ENCODE measurements around the gene PMIS2. TPM values are rescaled to one million over a fixed set of nuclear protein-coding genes. Genes with fewer than 3 reads are reported as not detected.
A peak's percentile ranks its signal among the peaks of the same experiment; 100 is the strongest.

The PMIS2 gene
- total RNA-seq, 2 experiments from 2014 or later, result not detected

DNA sequence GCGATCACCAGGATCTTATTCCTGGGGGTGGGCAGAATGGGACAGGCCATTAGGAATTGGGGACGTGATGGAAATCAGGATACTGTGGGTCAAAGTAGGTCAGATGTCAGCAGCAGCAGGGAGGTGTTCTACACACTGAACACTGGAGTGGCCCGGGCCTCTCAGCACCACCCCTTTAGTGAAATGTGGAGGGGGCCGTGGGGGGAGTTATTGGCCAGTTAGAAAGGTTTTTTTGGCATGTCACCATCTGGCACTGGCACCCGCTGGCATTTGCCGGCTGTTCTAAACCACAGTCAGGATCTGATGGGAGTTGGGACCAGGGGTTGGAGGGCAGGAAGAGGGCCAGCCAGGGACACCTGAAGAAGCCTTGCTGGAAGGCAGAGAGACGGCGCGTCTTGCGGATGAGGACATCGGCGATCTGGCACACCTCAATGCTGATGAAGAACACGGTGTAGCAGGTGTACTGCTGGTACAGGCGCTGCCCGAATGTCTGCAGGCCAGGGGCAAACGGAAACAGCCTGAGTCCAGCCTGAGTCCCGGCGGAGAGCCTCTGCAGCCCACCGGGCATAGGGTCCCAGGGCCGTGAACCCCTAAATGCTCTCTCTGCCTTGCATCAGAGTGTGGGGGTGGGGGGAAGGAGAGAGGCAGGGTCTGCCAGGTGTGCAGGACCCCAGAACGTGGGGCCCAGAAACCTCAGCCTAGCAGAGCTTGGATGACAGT is 34.7 kb upstream of the PMIS2 start:
- POLR2A ChIA-PET, result no interaction called here
- H3K36me3 Mint-ChIP-seq, result no peaks in the 10 kb centered on the region
- H3K4me3 Mint-ChIP-seq, result no peak overlapping the region
- ATAC-seq (ENCODE audit: low read depth) (no peak), DNase-seq (no peak)
- H3K27me3 Mint-ChIP-seq, result peaks cover 3% of the 10 kb centered on the region
- peaks cover 10% of the 10 kb centered on the region for H3K4me1 Mint-ChIP-seq
- H3K9me3 Mint-ChIP-seq, result no peaks in the 10 kb centered on the region
- H3K27ac Mint-ChIP-seq, result no peak overlapping the region

DNA sequence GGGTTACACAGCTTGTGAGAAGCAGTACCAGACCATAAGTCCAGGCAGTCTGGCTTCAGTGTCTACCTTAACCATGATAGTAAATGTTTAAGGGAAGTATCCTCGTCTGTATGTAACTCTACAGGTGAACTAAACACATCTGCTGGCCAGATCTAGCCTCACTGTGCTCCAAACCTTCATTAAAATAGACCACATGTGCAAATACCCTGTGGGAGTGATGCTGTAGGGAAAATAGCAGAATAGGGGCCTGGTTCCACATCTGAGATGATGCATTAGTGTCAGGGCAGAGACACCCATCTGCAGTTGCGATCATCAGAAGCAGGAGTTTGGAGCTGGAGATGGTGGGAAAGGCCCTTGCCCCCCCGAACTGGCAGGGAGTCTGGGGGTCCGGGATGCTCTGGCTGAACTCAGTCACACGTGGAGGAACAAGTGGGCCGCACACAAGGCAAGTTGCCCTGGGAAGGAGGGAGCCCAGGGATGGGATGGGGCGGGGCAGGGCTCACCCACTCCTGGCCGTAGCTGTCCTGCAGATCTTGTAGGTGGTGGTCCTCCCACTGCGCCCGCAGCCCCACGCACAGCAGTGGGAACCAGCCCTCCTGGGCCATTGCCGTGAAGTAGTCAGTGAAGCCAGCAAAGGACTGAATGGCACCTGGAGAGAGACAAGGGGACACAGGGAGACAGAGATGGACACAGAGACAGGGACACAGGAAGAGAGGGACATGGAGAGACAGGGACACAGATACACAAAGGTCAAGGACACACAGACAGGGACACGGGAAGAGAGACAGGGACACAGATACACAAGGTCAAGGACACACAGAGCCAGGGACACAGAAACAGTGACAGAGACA is 33.2 kb upstream of the PMIS2 start:
- no peaks in the 10 kb centered on the region for H3K9me3 Mint-ChIP-seq
- POLR2A ChIA-PET, result no interaction called here
- no peak for ATAC-seq (ENCODE audit: low read depth)
- H3K27me3 Mint-ChIP-seq, result peaks cover 9% of the 10 kb centered on the region
- no peaks in the 10 kb centered on the region for H3K36me3 Mint-ChIP-seq
- no peak for DNase-seq
- no peak overlapping the region for H3K4me3 Mint-ChIP-seq
- H3K27ac Mint-ChIP-seq, result no peak overlapping the region
- peaks cover 7% of the 10 kb centered on the region for H3K4me1 Mint-ChIP-seq

DNA sequence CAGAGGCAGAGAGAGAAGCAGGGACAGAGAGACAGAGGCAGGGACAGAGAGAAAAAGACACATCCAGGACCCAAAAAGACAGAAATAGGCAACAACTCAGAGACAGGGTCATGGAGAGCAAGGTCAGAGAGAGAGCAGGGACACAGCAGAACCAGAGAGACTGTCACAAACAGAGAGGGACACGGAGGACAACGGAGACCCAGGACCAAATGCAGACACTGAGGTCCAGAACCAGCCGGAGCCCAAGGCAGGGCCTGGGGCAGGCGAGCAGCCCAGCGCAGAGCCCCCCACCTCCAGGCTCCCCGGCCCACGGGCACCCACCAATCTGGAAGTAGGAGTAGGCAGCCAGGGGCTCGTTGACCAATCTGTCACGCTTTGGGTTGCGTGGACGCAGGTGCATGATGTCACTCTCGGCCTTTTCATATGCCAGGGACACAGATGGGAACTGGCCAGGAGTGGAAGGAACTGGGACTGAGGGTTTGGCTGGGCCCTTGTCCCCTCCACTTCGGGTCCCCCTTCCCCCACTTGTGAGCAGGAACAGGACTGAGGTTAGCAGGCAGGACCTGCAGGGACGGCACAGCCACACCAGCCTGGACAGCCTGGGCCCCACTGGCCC is 32.5 kb upstream of the PMIS2 start:
- POLR2A ChIA-PET, result no interaction called here
- peaks cover 9% of the 10 kb centered on the region for H3K4me1 Mint-ChIP-seq
- H3K36me3 Mint-ChIP-seq, result no peaks in the 10 kb centered on the region
- ATAC-seq (ENCODE audit: low read depth), result no peak
- H3K4me3 Mint-ChIP-seq, result no peak overlapping the region
- no peak overlapping the region for H3K27ac Mint-ChIP-seq
- no peaks in the 10 kb centered on the region for H3K9me3 Mint-ChIP-seq
- peaks cover 12% of the 10 kb centered on the region for H3K27me3 Mint-ChIP-seq
- no peak for DNase-seq

DNA sequence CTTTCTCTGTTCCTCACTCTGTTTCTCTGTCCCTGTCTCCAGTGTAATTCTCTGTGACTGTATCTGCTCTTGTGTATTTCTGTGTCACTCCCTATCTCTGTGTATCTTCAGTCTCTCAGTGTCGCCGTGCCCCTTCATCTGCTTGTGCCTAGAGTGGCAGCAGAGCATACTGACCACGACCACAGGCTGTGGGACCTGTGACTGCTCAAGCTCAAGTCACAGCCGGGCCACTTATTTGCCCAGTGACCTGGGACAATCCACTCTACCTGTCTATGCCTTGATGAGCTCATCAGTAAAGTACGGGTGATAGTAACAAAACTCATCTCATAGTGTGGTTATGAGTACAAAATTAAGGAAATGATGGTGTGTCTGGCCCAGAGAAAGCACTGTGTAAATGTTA is 31.9 kb upstream of the PMIS2 start:
- no peak for ATAC-seq (ENCODE audit: low read depth)
- H3K4me3 Mint-ChIP-seq, result no peak overlapping the region
- no peak for DNase-seq
- peaks cover 8% of the 10 kb centered on the region for H3K4me1 Mint-ChIP-seq
- no peaks in the 10 kb centered on the region for H3K36me3 Mint-ChIP-seq
- no peaks in the 10 kb centered on the region for H3K9me3 Mint-ChIP-seq
- peaks cover 17% of the 10 kb centered on the region for H3K27me3 Mint-ChIP-seq
- POLR2A ChIA-PET, result no interaction called here
- H3K27ac Mint-ChIP-seq, result peak overlapping the region; percentile 43

DNA sequence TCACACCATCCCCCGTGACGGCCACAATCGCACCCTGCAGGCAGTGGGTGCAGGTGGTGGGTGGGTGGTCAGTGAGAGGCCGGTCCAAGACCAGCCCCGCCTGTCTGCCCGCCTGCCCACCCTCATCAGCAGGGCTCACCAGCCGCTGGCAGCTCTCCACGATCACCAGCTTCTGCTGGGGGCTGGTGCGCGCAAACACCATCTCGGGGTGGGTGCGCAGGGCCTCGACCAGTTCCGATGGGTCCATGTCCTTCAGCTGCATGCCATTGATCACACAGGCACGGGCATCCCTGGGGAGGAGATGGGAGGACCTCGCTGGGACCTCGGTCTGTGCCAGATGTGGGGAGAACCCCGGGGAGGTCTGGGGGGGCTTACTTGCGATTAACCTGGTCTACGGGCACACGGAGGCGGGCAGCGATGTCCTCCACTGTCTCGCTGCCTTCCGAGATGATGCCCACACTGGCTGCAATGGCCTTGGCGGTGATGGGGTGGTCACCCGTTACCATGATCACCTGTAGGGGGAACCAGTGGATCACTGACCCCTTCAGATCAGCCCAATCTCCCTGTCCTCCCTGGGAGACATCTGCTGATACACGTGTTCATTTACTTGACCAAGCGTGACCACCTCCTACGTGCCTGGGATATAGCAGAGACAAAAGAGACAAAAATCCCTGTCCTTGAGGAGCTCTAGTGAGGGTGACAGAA is 30.5 kb upstream of the PMIS2 start:
- peaks cover 6% of the 10 kb centered on the region for H3K4me1 Mint-ChIP-seq
- peaks cover 25% of the 10 kb centered on the region for H3K27me3 Mint-ChIP-seq
- POLR2A ChIA-PET, result no interaction called here
- H3K27ac Mint-ChIP-seq, result no peak overlapping the region
- no peak for DNase-seq
- no peak overlapping the region for H3K4me3 Mint-ChIP-seq
- no peaks in the 10 kb centered on the region for H3K36me3 Mint-ChIP-seq
- H3K9me3 Mint-ChIP-seq, result no peaks in the 10 kb centered on the region
- no peak for ATAC-seq (ENCODE audit: low read depth)

DNA sequence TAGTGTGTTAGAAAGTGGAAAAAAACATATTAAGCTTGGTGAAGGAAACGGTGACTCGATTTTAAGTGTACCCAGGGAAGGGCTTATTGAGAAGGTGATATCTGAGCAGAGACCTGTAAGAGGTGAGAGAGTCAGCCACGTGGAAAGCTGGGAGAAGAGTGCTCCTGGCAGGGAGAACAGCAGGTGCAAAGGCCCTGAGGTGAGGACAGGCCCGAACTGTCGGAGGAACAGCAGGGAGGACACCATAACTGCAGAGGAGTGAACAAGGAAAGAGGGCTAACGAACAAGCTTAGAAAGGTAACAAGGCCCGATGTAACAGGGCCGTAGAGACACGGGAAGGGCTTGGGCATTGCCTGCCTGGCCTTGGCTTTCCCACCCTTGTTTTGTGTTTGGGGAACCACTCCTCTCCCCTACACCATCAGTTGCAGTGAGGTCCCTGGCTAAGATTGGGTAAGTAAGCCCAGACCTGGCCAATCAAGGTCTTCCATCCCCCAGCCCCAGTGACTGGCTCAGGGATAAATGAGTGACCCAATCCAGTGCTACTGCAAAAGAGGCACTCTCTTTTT is 29.9 kb upstream of the PMIS2 start:
- no peaks in the 10 kb centered on the region for H3K9me3 Mint-ChIP-seq
- no peak for DNase-seq
- ATAC-seq (ENCODE audit: low read depth), result no peak
- H3K36me3 Mint-ChIP-seq, result no peaks in the 10 kb centered on the region
- H3K4me1 Mint-ChIP-seq, result peaks cover 6% of the 10 kb centered on the region
- H3K27me3 Mint-ChIP-seq, result peaks cover 28% of the 10 kb centered on the region
- no peak overlapping the region for H3K27ac Mint-ChIP-seq
- no peak overlapping the region for H3K4me3 Mint-ChIP-seq
- POLR2A ChIA-PET, result interaction anchor here (0.6 kb wide), 1 partner anchor 41 kb away, joined by 5 read pairs; no protein-coding TSS in a partner anchor

DNA sequence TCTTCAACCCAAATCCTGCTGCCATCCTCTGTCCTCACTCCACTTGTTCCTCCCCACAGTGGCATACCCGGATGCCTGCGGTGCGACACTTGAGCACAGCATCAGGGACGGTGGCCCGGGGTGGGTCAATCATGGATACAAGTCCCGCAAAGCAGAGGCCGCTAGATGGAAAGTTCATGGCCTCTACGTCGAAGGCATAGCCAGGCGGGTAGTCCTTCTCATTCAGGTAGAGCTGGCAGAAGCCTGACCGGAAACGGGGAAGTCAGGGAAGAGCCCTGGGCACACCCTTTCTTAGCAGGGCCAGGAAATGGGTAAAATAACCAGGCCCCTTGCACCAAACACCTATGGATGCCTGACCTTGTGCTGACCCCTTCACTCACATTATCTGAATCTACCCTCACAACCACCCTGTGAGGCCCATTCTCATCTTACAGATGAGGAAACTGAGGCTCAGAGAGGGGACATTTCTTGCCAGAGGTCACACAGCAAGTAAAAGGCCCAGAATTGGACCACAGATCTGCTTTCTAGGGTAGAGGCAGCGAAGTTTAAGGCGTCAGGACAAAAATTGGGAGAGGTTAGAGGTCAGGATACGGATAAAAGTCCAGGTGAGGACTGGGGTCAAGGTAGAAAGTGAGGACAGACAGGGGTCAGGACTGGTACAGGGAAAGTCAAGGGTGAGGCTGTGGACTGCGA is 29.0 kb upstream of the PMIS2 start:
- Mint-ChIP-seq H3K9me3 (no peaks in the 10 kb centered on the region), H3K4me3 (no peak overlapping the region), H3K36me3 (no peaks in the 10 kb centered on the region), H3K27ac (no peak overlapping the region), H3K27me3 (peaks cover 33% of the 10 kb centered on the region), H3K4me1 (peaks cover 6% of the 10 kb centered on the region)
- ATAC-seq (ENCODE audit: low read depth), result no peak
- POLR2A ChIA-PET, result interaction anchor here (1.2 kb wide), 1 partner anchor 23 kb away, joined by 3 read pairs; no protein-coding TSS in a partner anchor
- peak; percentile 12 for DNase-seq

DNA sequence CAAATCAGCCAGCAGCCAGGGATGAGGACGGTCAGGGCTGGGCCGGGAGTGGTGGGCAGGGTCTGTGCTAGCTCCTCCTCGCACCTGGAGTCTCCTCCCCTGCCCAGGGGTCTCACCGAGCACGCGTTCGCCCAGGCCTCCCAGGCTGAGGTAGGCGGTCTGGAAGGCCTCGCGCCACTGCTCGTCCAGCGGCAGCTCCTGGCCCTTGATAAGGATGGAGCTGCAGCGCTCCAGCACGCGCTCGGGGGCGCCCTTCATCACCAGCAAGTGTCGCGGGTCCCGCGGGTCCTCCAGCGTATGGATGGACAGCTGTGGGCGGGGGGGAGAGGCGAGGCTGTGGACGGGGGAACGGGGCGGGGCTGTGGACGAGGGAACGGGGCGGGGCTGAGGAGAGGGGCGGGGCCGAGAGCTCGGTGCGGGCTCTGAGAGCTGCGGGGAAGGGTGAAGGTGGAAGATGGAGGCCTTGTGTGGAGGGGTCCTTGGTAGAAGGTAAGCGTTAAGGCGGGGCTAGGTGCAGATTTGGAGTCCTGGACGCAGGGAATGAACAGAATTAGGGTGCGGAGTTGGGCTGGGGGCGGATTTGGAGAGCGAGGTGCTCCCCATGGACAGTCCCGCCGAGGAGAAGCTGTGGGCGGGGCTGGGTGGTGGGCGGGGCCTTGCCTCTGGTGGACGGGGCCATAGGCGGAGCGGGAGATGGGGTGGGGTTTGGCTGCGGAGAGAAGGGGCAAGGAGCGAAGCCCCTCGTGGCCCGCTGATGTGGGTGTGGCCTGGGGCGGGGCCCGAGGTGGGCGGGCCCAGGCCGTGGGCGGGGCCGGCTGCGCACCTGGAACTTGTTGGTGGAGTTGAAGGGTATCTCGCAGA is 28.2 kb upstream of the PMIS2 start:
- POLR2A ChIA-PET, result interaction anchor here (1.2 kb wide), 1 partner anchor 24 kb away, joined by 3 read pairs; no protein-coding TSS in a partner anchor
- H3K4me1 Mint-ChIP-seq, result peaks cover 6% of the 10 kb centered on the region
- H3K27ac Mint-ChIP-seq, result no peak overlapping the region
- DNase-seq (peak; percentile 70), ATAC-seq (ENCODE audit: low read depth) (peak; percentile 59)
- H3K9me3 Mint-ChIP-seq, result no peaks in the 10 kb centered on the region
- peak overlapping the region; percentile 84 for H3K4me3 Mint-ChIP-seq
- peaks cover 36% of the 10 kb centered on the region for H3K27me3 Mint-ChIP-seq
- H3K36me3 Mint-ChIP-seq, result no peaks in the 10 kb centered on the region

DNA sequence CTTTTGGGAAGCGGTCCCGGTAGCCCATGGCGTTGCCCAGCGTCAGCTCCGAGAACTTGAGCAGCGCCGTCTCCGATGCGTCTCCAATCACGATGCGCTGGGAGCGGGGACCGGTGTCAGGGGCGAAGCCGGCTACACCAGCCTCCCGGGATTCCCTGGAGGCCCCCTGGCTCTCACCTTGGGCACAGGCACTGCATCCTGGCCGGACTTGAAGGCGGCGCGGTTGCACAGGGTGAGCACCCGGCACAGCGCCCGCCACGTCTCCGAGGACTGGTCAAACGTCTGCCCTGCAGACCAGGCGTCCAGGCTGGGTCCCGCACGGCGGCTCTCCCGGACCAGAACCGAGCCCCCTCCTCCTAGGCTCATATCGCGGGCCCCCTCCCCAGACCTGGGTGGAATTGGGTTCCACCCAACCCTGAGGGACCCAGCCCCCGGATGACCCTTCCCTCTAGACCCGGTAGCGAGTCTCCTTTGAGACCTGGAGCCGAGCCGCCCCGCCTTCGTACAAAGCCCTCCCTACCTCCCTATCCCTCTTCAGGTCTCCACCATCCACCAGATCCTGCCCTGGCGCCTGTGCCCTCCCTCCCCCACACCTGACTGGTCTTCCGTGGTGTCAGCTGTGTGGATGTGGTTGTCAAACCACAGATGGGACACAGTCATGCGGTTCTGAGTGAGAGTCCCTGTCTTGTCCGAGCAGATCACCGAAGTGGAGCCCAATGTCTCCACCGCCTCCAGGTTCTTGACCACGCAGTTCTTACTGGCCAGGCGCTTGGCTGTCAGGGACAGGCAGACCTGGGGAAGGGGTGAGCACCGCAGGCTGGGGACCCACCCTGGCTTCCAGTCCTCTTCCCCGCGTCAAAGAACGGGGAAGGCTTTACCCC is 27.3 kb upstream of the PMIS2 start:
- H3K27me3 Mint-ChIP-seq, result peaks cover 36% of the 10 kb centered on the region
- H3K36me3 Mint-ChIP-seq, result no peaks in the 10 kb centered on the region
- H3K4me3 Mint-ChIP-seq, result no peak overlapping the region
- H3K27ac Mint-ChIP-seq, result no peak overlapping the region
- DNase-seq (no peak), ATAC-seq (ENCODE audit: low read depth) (no peak)
- H3K9me3 Mint-ChIP-seq, result no peaks in the 10 kb centered on the region
- peaks cover 6% of the 10 kb centered on the region for H3K4me1 Mint-ChIP-seq
- POLR2A ChIA-PET, result interaction anchor here (1.2 kb wide), 1 partner anchor 25 kb away, joined by 3 read pairs; no protein-coding TSS in a partner anchor

DNA sequence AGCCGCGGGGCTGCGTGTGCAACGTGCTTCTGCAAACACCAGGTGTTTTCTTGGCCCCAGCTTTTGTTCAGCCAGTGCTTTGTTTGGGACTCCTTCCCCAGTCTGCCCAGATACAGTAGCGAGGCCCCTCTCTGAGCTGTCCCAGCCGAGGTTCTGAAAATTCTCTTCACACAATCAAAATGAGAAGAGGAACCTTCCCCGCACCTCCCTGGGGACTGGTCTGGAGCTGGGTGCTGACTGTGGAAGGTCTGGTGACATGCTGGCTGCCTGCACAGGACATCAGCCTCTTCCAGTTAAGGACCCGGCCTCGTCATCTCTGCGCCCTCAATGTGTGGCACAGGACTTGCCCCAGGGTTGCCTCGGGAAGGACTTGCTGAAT is 26.7 kb upstream of the PMIS2 start:
- POLR2A ChIA-PET, result interaction anchor here (0.5 kb wide), 1 partner anchor 259 kb away, joined by 3 read pairs; no protein-coding TSS in a partner anchor
- Mint-ChIP-seq H3K27ac (no peak overlapping the region), H3K4me1 (peaks cover 6% of the 10 kb centered on the region), H3K9me3 (no peaks in the 10 kb centered on the region), H3K27me3 (peaks cover 36% of the 10 kb centered on the region), H3K4me3 (no peak overlapping the region), H3K36me3 (no peaks in the 10 kb centered on the region)
- DNase-seq (no peak), ATAC-seq (ENCODE audit: low read depth) (no peak)

DNA sequence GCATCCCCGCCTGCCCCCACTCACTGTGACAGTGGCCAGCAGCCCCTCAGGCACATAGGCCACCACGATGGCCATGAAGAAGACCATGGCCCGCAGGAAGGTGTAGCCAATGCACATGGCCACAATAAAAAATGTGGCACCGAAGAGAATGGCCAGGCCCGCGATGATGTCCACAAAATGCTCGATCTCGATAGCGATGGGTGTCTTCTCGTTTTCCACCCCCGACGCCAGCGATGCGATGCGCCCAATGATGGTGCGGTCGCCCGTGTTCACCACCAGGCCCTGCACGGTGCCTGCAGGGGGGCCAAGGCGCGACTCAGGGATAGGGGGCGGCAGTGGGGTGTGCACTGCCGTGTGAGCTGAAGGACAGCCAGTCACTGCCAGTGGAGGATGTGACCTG is 26.2 kb upstream of the PMIS2 start:
- ATAC-seq (ENCODE audit: low read depth) (no peak), DNase-seq (no peak)
- POLR2A ChIA-PET, result interaction anchor here (0.5 kb wide), 1 partner anchor 258 kb away, joined by 3 read pairs; no protein-coding TSS in a partner anchor
- Mint-ChIP-seq H3K36me3 (no peaks in the 10 kb centered on the region), H3K4me1 (peaks cover 6% of the 10 kb centered on the region), H3K27ac (no peak overlapping the region), H3K4me3 (no peak overlapping the region), H3K9me3 (no peaks in the 10 kb centered on the region), H3K27me3 (peaks cover 36% of the 10 kb centered on the region)

Measured in activated naive CD8-positive, alpha-beta T cell treated with anti-CD3 and anti-CD28 coated beads, Interleukin-2, amount 10 ng/mL, durations not matched to agents 7 days and 5 days (primary cell).